Measurements from ENCODE around the gene KLF13.
A peak's percentile ranks its signal among the peaks of the same experiment; 100 is the strongest.

Gene KLF13

DNA sequence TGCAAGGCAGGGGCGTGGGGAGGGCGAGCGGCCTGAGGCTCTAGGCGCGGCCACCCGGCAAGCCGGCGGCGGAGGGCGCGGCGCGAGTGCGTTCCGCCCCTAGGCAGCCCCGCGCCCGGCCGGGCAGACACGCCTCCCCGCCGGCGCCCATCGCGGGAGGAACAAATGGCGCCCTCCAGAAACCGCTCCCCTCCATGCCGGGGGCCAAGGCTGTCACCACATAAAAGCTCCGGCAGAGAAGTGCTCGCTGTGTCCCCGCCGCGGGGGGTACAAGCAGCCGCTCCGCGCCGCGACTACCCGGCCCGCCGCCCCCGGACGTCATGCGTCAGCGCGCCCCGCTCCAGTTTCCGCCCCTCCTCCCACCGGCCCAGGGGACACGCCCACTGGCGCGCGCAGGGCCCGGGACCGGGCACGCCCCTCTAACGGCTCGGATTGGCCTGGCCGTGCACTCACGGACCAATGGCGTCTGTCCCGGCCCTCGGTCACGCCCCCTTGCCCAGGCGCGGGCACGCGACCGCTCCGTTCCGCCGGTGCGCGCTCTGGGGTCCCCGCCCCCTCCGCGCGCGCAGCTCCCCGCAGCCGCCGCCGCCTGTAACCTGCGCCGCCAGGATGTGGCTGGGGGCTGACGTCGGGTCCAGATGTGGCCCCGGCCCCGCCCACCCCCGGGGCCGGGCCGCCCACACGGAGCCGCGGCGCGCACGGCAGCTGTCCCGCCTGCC is at the start of gene KLF13:
Gene KLF13, plus strand, starts transcription at position 680 of the 719 bp plus-strand sequence. CDS start 378 bp downstream, outside the sequence.
- peak; percentile 96 for DNase-seq (ENCODE audit: low spot score)

DNA sequence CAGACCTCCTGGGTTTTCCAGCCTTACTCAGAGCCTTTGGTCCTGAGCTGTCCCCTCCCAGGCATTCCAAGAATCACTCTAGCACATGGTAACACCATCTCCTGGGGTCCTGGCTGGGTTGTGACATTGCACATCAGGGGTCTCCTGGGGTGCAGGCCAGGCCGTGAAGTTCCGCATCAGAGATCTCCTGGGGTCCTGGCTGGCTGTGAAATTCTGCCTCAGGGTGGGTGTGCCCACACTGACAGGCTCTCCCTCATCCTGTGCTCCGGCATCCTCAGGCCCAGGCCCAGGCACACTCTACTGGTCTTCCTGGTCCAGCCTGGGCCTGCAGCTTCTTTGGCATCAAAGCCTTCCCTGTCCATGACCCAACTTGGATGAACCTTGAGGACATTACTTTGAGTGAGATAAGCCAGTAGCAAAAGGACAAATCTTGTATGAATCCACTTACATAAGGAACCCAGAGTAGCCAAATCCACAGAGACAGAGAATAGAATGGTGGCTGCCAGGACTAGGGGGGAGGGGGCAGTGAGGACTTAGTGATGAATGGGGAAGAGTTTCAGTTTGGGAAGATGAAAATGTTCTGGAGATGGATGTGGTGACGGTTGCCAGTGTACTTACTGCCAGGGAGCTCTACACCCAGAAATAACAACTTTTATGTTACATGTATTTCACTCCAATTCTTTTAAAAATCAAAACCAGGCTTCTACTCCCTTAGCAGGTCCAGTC is 49.1 kb upstream of the KLF13 start:
- no peak for DNase-seq (ENCODE audit: low spot score)

DNA sequence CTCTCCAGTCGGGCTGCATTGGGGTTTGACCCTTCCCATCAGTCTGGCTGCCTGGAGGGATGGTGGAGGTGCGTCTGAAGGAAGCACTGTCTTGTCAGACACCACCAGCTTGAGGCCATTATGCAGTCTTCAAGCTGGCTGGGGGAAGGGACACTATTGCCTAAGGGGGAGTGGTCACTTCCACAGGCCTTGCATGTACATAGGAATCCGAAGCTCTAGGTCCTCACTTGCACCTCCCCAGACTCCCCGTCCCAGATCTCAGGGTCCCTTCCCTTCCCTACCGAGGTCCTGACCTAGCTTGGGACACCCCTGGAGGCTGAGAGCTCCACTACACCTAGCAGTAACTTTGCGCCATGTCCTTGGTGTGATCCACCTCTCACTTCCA is 48.6 kb upstream of the KLF13 start:
- DNase-seq (ENCODE audit: low spot score), result no peak

DNA sequence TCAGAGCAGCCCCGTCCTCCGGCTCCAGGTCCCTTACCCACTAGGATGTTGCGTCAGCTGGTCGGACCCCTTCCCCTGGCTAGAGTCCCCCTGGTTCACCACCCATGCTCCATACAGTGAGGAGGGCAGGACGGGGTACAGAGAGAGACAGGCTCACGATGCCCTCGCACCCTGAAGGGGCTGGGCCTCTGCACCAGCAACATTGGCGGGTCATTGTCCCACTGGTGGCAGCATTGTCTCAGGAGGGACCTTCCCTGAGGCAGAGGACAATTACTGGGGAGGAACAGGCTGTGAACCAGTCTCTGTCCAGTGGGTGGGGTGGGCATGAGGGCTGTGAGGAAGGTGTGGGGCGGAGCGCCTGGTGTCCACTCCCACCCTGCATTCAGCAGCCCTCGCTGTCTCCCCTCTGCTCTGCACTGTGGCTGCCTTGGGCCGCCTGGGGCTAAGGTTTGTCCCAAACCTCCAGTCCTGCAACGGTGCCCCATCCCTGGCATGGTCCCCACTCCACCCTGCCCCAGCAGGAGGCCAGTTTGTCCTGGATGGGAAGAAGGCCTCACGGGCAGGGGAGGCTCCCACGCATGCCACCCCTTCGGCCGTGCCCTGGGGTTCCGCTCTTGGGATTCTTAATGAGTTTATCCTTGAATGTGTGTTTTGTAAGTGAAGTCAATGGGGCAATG is 48.0 kb upstream of the KLF13 start:
- no peak for DNase-seq (ENCODE audit: low spot score)

DNA sequence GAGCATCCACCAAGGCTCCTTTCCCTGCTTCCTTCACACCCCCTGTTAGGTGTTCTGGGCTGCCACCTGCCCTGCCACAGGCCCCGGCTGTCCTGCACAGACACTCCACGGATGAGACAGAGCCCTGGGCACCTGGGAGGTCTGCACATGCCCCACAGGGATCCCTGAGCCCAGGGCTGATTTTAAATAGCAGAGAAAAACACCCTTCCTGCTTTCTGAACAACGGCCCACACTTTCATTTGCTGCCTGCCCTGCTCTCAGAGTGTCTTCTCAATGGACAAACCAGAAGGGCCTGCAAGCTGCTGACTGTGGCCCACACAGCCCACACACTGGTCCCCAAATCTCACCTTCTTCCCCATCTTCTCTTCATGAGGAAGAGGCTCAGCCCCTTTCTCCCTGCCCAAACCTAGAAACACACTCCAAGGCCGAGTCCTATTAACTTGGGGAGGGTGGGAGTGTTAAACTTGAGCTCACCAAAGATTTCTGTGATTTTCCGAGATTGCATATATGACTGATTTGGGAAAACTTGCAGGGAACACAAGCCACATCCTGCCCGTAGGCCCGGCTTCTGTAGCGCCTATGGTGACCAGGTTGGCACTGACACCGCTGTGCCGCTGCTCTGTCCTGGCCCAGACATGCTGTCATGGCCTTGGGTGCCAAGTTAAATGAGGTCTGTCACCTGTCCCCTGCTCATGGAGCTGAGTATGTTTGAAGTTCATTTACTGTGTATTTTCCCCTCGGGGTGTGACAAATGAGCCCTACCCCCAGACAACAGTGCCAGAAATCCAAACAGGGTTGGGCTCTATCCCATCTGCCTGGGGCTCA is 47.2 kb upstream of the KLF13 start:
- no peak for DNase-seq (ENCODE audit: low spot score)

DNA sequence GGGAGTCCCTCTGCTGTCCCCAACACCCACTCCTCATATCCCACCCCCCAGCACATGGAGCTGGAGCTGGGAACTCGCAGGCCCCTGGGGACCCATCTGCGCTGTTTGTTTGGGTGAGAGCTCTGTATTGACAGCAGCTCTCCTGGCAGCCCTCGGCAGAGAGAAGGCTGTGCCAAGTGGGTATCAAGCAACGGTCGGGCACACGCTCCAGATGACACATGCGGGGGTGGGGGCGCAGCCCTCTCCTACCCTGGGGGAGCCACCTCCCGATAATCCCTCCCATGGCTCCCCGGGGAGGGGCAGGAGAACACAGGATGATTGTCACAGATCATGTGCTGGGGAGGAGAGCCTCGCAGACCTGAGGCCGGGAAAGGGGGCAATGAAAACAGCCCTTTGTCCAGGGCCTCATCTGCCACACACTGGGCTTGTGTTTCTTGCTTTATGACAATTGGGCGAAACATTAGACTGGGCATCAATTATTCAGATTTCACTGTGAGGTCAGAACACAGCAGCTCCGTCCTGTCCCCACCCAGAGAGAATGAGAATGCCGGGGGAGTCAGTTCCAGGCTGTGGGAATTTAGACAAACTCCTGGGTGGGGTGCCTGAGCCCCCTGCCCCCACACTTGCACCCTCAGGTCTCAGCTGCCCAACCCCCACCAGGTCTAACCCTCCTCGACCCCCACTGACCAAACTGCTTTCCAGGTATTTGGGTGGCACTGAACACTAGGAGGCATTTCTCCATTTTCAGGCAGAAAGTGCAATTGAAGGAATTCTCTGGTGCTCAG is 46.4 kb upstream of the KLF13 start:
- DNase-seq (ENCODE audit: low spot score), result peak; percentile 98

DNA sequence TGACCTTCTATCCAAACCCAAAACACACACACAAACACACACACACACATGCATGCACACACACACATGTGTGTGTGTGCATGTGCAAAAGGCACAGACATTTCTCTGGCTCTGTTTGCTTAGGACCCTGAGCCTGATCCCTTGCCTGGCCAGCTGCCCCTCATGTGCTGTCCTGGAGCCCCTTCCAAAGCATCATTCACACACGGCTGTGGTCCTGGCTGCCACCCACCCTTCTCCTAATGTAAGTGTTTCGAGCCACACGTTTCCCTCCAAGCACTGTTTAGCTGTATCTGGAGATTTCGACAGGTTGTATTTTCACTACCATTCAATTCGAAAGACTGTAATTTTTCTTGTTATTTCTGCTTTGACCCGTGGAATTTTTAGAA is 45.8 kb upstream of the KLF13 start:
- peak; percentile 49 for DNase-seq (ENCODE audit: low spot score)

DNA sequence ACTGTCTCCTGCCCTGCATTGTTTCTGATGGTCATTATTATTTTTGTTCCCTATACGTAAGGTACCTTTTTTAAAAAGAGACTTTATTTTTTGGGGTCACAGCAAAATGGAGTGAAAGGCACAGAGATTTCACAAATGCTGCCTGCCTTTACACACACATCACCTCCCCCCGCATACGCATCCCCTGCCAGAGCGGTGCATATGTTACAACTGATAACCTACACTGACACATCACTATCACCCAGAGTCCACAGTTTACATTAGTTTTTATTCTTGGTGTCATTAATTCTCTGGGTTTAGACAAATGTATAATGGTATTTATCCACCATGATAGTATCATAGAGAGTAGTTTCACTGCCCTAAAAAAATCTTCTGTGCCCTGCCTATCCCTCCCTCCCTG is 43.6 kb upstream of the KLF13 start:
- no peak for DNase-seq (ENCODE audit: low spot score)

DNA sequence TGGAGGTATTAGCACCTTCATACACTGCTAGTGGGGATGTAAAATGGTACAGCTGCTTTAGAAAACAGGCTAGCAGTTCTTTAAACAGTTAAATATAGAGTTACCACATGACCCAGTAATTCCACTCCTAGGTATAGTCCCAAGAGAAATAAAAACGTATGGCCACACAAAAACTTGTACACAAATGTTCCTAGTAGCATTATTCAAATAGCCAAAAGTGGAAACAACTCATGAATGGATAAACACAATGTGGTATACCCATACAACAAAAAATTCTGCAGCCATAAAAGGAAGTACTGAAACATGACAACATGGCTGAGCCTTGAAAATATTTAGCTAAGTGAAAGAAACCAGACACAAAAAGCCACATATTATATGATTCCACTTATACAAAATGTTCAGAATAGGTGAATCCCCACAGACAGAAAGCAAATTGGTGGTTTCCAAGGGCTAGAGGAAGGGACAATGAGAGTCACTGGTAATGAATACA is 40.8 kb upstream of the KLF13 start:
- no peak for DNase-seq (ENCODE audit: low spot score)

DNA sequence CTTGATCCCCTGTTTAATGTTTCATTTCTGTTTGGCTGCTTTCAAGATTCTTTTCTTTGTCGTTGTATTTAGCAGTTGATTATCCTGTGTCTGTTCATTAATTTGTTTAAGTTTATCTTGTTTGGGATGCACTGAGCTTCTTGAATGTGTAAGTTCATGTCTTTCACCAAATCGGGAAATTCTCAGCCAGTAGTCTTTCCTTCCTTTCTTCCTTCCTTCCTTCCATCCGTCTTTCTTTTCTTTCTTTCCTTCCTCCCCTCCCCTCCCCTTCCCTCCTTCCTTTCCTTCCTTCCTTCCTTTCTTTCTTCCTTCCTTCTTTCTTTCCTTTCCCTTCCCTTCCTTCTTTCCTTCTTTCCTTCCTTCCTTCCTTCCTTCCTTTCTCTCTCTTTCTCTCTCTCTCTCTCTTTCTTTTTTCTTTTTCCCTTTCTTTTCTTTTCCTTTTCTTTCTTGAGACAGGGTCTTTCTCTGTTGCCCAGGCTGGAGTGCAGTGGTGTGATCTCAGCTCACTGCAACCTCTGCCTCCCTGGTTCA is 35.5 kb upstream of the KLF13 start:
- DNase-seq (ENCODE audit: low spot score), result no peak

DNA sequence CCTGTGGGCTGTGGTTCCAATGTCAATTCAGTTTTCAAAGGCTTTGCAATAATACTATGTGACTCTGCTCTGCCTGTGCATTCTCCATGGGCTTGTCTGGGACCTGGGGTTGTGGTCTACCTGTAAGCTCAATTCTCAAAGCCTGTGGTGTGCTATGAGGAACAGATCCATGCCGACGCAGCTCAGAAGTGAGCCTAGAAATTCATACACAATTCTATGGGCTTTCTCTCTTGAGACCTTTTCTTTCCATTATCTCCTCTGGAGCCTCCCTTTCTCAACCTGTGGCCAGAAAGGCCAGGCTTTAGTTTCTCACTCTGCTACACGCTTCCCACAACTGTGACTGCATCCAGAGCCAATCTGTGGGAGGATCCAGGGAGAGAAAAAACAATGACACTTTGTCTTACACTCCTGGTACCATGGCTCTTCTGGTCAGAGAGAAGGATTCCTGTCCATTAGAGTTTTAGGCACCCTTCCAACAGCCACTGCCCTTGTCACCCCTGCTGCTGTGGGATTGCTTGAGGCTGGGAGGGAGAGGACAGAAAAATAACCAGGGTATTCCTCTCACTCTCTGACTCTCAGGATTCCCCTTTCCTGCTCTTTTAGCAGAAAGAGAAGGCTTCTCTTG is 34.1 kb upstream of the KLF13 start:
- DNase-seq (ENCODE audit: low spot score), result peak; percentile 98

DNA sequence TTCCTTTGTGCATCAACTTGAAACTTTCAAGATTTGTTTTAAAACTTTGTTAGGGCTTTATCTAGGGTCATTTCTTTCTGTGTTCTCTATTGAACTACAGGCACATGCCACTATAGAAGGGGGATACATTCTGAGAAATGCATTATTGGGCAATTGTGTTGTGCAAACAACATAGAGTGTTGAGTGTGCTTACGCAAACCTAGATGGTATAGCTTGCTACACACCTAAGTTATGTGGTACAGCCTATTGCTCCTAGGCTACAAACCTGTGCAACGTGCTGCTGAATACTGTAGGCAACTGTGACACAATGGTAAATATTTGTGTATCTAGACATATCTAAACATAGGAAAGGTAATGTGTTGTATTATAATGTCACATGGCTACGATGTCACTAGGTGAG is 33.0 kb upstream of the KLF13 start:
- no peak for DNase-seq (ENCODE audit: low spot score)

DNA sequence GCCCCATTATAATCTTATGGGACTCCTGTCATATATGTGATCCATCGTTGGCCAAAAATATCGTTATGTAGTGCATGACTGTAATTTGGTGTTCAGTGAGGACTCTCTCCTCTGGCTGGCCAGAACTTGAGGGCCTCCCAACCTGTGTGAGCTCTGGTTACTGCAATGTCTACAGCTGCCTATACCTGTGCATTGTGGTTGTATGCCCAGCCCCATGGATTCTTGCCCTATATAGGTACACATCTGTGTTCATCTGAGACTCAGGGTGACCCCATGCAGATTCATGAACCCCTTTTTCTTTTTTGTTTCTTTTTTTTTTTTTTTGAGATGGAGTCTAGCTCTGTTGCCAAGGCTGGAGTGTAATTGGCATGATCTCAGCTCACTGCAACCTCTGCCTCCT is 32.6 kb upstream of the KLF13 start:
- DNase-seq (ENCODE audit: low spot score), result no peak

DNA sequence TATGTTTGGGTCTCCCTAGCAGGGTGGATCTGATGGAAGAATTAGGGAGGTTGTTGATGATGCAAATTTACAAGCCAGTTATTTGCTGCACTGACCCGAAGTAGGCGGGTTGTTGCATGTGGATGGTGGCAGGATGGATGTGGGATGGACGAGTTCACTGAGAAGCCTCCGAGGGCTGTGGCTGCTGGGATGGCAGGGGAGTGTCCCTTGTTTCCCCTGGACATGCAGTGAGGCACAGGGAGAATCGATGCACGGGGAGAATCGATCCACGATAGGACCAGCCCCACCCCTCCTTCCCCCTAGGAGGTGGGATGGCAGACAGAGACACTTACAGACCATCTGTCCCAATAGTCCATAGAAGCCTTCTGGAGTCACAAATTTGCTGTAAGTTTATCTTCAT is 31.0 kb upstream of the KLF13 start:
- no peak for DNase-seq (ENCODE audit: low spot score)

DNA sequence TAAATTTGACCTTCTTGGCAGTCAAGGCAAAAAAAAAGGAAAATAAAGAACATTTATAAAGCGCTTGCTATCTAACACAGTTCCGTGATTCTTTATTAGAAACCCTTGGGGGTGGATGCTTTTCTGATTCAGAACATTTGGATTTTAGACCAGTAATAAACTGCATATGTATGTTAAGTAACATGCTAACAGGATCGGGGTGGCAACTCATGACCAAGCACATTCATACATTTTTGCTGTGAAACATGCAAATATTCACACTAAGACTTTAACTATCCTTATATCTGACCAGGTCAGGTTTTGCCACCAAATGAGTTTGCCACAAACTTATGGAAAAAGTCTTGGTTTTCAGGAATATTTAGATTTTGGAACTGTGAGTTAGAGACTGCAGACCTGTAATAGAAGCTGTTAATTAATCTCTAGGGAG is 30.4 kb upstream of the KLF13 start:
- no peak for DNase-seq (ENCODE audit: low spot score)

DNA sequence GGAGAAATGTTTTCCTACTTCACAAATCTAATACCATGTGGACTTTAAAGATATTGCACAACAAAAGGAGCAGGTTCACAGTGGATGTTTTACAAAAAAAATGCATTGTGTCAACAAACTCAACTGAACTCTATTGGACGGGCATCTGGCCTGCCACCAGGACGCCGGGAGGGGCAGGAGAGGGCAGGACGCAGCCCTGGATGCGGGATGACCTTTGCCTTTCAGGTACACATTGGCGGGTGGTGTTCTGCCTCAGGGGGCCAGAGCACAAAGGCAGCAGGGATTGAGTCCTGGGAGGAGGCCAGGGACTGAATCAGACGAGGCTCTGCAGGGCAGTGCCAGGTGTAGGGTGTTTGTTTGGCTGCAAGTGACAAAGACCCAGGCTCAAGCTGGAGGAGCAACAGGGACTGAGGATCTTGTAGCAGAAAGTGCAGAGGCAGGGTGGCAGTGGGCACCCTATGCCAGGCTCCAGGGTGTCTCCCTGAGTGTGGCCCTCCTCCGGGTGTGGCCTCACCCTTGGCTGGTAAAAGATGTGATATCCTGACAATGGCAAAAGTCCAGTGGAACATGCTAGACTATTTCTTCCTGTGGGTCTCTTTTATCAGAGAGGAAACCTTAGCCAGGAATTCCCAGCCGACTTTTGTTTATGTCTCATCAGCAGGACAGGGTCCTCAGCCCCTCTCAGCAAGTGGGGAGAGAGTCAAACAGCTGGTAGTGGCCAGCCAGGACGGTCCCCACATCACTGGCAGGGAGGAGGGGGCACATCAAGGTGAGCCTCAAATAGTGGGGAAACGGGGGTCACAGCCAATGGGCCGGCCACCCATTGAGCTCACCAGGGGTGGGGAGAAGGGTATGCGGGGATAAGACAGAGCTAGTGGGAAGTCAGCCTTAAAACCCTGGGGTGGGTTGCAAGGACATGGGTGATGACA is 29.7 kb upstream of the KLF13 start:
- DNase-seq (ENCODE audit: low spot score), result peak; percentile 43

DNA sequence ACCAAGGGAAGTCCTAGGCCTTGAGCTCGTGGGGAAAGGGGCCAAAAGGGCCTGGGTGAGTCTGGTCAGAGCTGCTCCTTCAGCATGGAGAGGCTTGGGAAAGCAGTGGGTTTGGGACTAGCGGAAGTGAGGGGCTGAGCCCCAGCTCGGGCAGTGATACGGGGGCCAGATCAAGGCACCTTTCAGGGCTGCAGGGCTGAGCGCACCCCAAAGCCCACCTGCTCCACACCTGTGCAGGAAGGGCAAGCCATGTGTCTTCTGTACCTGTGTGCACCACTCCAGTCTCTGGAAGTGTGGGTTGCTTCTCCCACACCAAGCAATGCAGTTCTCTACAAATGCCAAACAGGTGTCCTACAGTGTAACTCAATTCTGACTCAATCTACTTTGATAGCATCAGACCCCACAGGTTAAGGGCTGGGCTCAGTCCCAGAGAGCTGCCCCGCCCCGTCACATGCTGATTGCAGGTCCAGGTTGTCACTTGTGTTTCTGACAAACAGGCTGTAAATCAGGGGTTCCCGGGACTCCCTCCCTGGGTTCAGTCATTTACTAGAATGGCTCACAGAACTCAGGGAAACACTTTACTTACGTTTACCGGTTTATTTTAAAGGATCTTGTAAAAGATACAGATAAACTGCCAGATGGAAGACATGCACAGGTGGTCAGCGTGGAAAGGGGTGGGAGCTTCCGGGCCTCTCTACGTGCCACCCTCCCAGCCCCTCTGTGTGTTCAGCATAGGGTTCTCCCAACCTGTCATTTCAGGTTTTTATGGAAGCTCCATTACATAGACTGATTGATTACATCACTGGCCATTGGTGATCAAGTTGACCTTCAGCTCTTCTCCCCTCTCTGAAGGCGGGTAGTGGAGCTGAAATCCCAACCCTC is 28.8 kb upstream of the KLF13 start:
- no peak for DNase-seq (ENCODE audit: low spot score)

DNA sequence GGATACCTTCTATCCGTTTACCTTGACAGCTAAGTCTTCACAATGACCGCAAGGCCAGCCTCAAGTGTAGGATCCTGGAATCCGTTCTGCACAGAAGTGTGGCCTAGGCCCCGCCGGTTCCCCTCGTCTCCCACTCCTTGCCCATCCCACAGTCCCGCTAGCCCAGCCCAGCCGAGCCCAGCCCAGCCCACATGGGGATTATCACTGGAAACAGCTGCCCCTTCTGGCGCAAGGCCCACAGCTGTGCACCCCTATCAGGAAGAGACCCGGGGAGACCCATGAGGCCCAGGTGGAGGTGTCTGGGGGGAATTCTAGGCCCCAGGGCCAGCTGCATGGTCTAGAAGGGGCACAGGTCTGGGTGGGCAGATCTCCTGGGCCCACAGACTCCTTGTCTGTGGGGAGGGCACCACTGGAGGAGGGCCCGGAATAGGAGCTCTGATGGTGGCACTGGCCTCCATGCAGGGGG is 27.9 kb upstream of the KLF13 start:
- DNase-seq (ENCODE audit: low spot score), result no peak
